Loucy (cell line): ENCODE measurements around the gene ZNF592.

Source experiments
- H2AFZ ChIP-seq: fragments of 200-600 bp; sonication (generic); 2 replicates; pipeline ENCODE4 v1.6.0; 2016; ENCODE audit warnings: antibody characterized with exemption, mild to moderate bottlenecking, low read length, moderate library complexity
- H3F3A ChIP-seq: fragments of 200-600 bp; 2 replicates; pipeline ENCODE4 v1.6.0; 2016; ENCODE audit warnings: antibody characterized with exemption, low read depth, mild to moderate bottlenecking
- H3K27me3 ChIP-seq: fragments of 200-600 bp; sonication (generic); 2 replicates; pipeline ENCODE4 v1.6.1; 2014; ENCODE audit warnings: low read length, mild to moderate bottlenecking; ENCODE audit not compliant: insufficient read depth, poor library complexity, severe bottlenecking
- H3K36me3 ChIP-seq: fragments of 200-600 bp; sonication (generic); 2 replicates; pipeline ENCODE4 v1.6.1; 2016; ENCODE audit warnings: low read length; ENCODE audit not compliant: insufficient read depth
- H3K4me1 ChIP-seq: fragments of 200-600 bp; sonication (generic); 2 replicates; pipeline ENCODE4 v1.5.1; 2014; ENCODE audit warnings: low read length, mild to moderate bottlenecking; ENCODE audit not compliant: insufficient read depth, poor library complexity, severe bottlenecking
- H3K4me2 ChIP-seq: fragments of 200-600 bp; sonication (generic); 2 replicates; pipeline ENCODE4 v1.6.0; 2014; ENCODE audit warnings: antibody characterized with exemption, low read length, low read depth, mild to moderate bottlenecking; ENCODE audit not compliant: poor library complexity, severe bottlenecking
- H3K4me3 ChIP-seq: fragments of 200-600 bp; sonication (generic); 2 replicates; pipeline ENCODE4 v1.5.1; 2014; ENCODE audit warnings: low read length, mild to moderate bottlenecking, mixed read lengths; ENCODE audit not compliant: poor library complexity, severe bottlenecking
- H3K79me2 ChIP-seq: fragments of 200-600 bp; sonication (generic); 2 replicates; pipeline ENCODE4 v1.6.1; 2014; ENCODE audit warnings: low read length; ENCODE audit not compliant: insufficient read depth
- H3K9ac ChIP-seq: fragments of 200-600 bp; sonication (generic); 2 replicates; pipeline ENCODE4 v1.6.0; 2014; ENCODE audit warnings: mild to moderate bottlenecking, low read depth, low read length, moderate library complexity; ENCODE audit not compliant: poor library complexity, severe bottlenecking
- H3K9me2 ChIP-seq: fragments of 200-600 bp; sonication (generic); replicated peaks from 2 replicates; pipeline ENCODE4 v1.6.1; 2016; ENCODE audit warnings: low read depth, low read length, mixed read lengths
- H3K9me3 ChIP-seq: fragments of 200-600 bp; sonication (generic); 2 replicates; pipeline ENCODE4 v1.6.1; 2014; ENCODE audit warnings: mild to moderate bottlenecking, antibody characterized with exemption, low read length, low read depth; ENCODE audit not compliant: insufficient read depth
- H4K20me1 ChIP-seq: fragments of 200-600 bp; sonication (generic); 2 replicates; pipeline ENCODE4 v1.6.0; 2014; ENCODE audit warnings: antibody characterized with exemption, low read length, mild to moderate bottlenecking; ENCODE audit not compliant: insufficient read depth, poor library complexity, severe bottlenecking
- CTCF ChIP-seq: fragments of 200-600 bp; sonication (generic); conservative IDR thresholded peaks from 2 replicates; pipeline ENCODE4 v1.5.1; 2014; ENCODE audit warnings: mild to moderate bottlenecking, antibody characterized with exemption, low read length
- EZH2phosphoT487 ChIP-seq: fragments of 200-600 bp; IDR thresholded peaks from 2 replicates; pipeline ENCODE4 v1.6.1; 2018; ENCODE audit warnings: antibody characterized with exemption, mild to moderate bottlenecking, moderate library complexity, borderline replicate concordance

The ZNF592 gene

GRCh38 chr15:84827246-84827645, 78.9 kb downstream of the ZNF592 start:
- H3F3A ChIP-seq = no peaks in the 10 kb centered on the region

GRCh38 chr15:84828086-84828908, 79.9 kb downstream of the ZNF592 start:
- Histone ChIP-seq H3K27me3 (no peaks in the 10 kb centered on the region), H3K4me3 (no peak overlapping the region), H3K79me2 (no peaks in the 10 kb centered on the region), H4K20me1 (no peaks in the 10 kb centered on the region), H3K4me2 (no peak overlapping the region), H3K36me3 (no peaks in the 10 kb centered on the region), H3K9ac (no peak overlapping the region), H2AFZ (no peak overlapping the region), H3F3A (no peaks in the 10 kb centered on the region), H3K4me1 (no peaks in the 10 kb centered on the region), H3K9me3 (no peaks in the 10 kb centered on the region), H3K9me2 (no peaks in the 10 kb centered on the region)
- TF ChIP-seq EZH2phosphoT487 = no peak
- TF ChIP-seq CTCF = no peak

More at GRCh38 chr15:84827246-84827645, 78.9 kb downstream of the ZNF592 start:
- no peaks in the 10 kb centered on the region for H3K27me3 ChIP-seq
- H3K9ac ChIP-seq = no peak overlapping the region
- no peaks in the 10 kb centered on the region for H3K36me3 ChIP-seq
- no peaks in the 10 kb centered on the region for H4K20me1 ChIP-seq
- H3K4me2 ChIP-seq = no peak overlapping the region
- H3K9me3 ChIP-seq = no peaks in the 10 kb centered on the region
- TF ChIP-seq CTCF (no peak), EZH2phosphoT487 (no peak)
- H3K4me1 ChIP-seq = no peaks in the 10 kb centered on the region
- no peaks in the 10 kb centered on the region for H3K9me2 ChIP-seq
- H3K4me3 ChIP-seq = no peak overlapping the region
- H2AFZ ChIP-seq = no peak overlapping the region
- no peaks in the 10 kb centered on the region for H3K79me2 ChIP-seq

GRCh38 chr15:84829428-84829827, 81.0 kb downstream of the ZNF592 start:
- Histone ChIP-seq H3K4me3 (no peak overlapping the region), H4K20me1 (no peaks in the 10 kb centered on the region), H3K4me2 (no peak overlapping the region), H2AFZ (no peak overlapping the region), H3K9me3 (no peaks in the 10 kb centered on the region), H3F3A (no peaks in the 10 kb centered on the region), H3K4me1 (no peaks in the 10 kb centered on the region), H3K9me2 (no peaks in the 10 kb centered on the region), H3K9ac (no peak overlapping the region), H3K36me3 (no peaks in the 10 kb centered on the region), H3K27me3 (no peaks in the 10 kb centered on the region), H3K79me2 (no peaks in the 10 kb centered on the region)
- no peak for TF ChIP-seq CTCF
- no peak for TF ChIP-seq EZH2phosphoT487
